GM12892 (cell line): ENCODE results near the gene ZNF33B. TPM values are rescaled to one million over a fixed set of nuclear protein-coding genes. Genes with fewer than 3 reads are reported as not detected.
"Not testable (repeated sequence)": the region's sequence is repeated elsewhere in the genome, so short reads cannot be mapped to it uniquely, and the experiment has no call there.

Experiments used
- DNase-seq: peaks from one replicate; pipeline ENCODE4 v3.0.0; 2011; ENCODE audit not compliant: insufficient read length
- FAIRE-seq: peaks from 2 replicates; lab custom pipeline; 2011; peaks lifted over from hg19 to GRCh38; lab: Jason Lieb, UNC
- POLR2A ChIP-seq: IDR thresholded peaks from 2 replicates; pipeline ENCODE4 v1.6.1; 2011; ENCODE audit warnings: low read depth, low read length, control low read depth
- POLR2AphosphoS5 ChIP-seq: IDR thresholded peaks from 2 replicates; pipeline ENCODE4 v1.6.1; 2011; ENCODE audit warnings: low read depth, low read length, control low read depth
- TAF1 ChIP-seq: IDR thresholded peaks from 2 replicates; pipeline ENCODE4 v1.6.1; 2011; ENCODE audit warnings: low read depth, mild to moderate bottlenecking, control low read depth, low read length, borderline replicate concordance
- polyA plus RNA-seq: library from polyadenylated mRNA; unstranded; fragments of >200 nt; gene quantifications from one replicate; pipeline ENCODE4 v1.2.1, GENCODE V29; 2012; ENCODE audit warnings: missing spikeins, inconsistent platforms; ENCODE audit not compliant: missing spikeins

ZNF33B gene
- 8.2 TPM for polyA plus RNA-seq

DNA sequence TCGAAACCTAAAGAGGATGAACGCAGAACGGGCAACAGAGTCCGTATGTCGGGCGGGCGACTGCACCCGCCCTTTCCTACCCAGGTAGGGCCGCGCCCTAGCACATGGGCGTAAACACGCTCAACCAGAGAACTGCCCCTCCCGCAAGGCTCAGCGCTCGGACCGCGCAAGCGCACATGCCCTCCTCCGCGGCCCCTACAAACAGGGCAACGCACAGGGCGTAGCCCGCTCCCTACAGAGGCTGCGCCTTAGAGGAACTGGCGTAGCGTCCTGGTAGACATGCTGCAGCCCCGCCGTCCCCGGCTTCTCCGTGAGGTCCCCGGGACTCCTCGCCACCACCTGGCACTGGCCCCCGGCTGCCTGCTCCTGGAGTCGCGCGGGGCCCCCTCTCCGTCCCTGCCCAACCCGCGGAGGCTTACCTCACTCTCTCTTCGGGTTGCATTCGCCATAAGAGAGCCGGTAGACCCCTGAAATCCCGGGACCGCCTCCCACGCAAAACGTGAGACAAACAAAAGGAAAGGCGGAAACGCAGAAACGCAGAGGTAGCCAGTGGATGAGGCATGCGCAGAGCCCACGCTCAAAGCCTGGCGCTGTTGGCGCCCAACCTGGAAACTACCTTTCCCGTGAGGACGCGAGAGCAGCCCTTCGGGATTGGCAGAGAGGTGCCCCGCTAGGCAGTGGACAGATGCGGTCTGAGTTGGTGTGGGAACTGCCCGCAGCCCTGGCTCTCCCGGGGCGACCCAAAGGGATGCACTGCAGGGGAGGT is at the start of gene ZNF33B:
ZNF33B (minus strand) TSS at position 516 of the 766 bp plus-strand sequence. CDS start 1,642 bp downstream, outside the sequence.
- peak; percentile 39 for TF ChIP-seq TAF1
- TF ChIP-seq POLR2AphosphoS5 = peak; percentile 93
- peak; percentile 89 for TF ChIP-seq POLR2A
- DNase-seq (peak; percentile 71), FAIRE-seq (peak; percentile 94)

- FAIRE-seq (no peak), DNase-seq (no peak)
- TF ChIP-seq POLR2A (no peak), POLR2AphosphoS5 (no peak), TAF1 (no peak)
These were observed 46.1 kb upstream of the ZNF33B start for GRCh38 chr10:42684517-42684916.

DNA sequence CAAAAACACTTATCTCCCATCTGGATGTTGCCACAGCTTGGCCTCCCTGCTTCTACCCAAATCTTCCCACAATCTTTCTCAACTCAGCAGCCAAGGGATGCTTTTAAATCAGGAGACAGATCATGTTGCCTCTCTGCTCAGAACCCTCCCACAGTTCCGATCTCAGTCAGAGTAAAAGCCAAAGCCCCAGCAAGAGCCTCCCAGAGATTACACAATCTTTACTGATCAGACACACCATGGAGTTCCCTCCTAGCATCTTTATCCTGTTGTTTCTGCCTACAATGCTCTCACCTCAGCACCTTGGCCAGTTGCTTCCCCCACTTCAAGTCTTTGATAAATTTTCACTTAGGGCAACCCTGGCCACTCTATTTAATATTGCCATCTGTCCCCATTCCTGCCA is 41.9 kb upstream of the ZNF33B start:
- FAIRE-seq (no peak), DNase-seq (no peak)
- TF ChIP-seq POLR2AphosphoS5 = no peak
- TF ChIP-seq TAF1 = no peak
- TF ChIP-seq POLR2A = no peak

DNA sequence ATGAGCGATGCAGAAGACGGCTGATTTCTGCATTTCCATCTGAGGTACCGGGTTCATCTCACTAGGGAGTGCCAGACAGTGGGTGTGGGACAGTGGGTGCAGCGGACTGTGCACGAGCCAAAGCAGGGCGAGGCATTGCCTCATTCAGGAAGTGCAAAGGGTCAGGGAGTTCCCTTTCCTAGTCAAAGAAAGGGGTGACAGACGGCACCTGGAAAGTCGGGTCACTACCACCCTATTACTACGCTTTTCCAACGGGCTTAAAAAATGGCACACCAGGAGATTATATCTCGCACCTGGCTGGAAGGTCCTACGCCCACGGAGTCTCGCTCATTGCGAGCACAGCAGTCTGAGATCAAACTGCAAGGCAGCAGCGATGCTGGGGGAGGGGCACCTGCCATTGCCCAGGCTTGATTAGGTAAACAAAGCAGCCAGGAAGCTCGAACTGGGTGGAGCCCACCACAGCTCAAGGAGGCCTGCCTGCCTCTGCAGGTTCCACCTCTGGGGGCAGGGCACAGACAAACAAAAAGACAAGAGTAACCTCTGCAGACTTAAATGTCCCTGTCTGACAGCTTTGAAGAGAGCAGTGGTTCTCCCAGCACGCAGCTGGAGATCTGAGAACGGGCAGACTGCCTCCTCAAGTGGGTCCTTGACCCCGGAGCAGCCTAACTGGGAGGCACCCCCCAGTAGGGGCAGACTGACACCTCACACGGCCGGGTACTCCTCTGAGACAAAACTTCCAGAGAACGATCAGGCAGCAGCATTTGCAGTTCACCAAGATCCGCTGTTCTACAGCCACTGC is 27.0 kb upstream of the ZNF33B start:
- not testable (repeated sequence) for DNase-seq, FAIRE-seq

- TF ChIP-seq POLR2A (no peak), TAF1 (no peak), POLR2AphosphoS5 (no peak)
- DNase-seq (no peak), FAIRE-seq (no peak)
These were observed 16.0 kb upstream of the ZNF33B start for GRCh38 chr10:42654419-42654818.

DNA sequence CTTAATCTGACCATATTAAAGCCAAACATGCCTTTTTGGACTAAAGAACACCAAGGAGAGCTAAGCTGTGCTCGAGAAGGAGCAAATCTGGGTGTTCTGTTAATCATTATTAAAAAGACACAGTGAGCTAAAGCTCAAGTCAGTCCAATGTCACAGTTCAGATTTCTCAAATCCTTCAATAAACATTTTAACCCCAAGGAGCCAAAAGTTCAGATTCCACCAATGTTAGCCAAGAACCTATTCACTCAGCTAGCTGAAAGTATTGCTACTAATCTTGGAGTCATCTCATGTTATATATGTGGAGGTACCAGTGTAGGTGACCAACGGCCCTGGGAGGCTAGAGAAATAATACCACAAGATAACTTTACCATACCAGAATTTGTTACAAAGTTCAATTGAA is 14.5 kb upstream of the ZNF33B start:
- TF ChIP-seq POLR2A = no peak
- TF ChIP-seq POLR2AphosphoS5 = no peak
- TF ChIP-seq TAF1 = no peak
- DNase-seq (no peak), FAIRE-seq (no peak)

- no peak for DNase-seq
- TF ChIP-seq TAF1 (no peak), POLR2AphosphoS5 (no peak)
- no peak for FAIRE-seq
These were observed 12.0 kb upstream of the ZNF33B start for GRCh38 chr10:42650374-42650773.

DNA sequence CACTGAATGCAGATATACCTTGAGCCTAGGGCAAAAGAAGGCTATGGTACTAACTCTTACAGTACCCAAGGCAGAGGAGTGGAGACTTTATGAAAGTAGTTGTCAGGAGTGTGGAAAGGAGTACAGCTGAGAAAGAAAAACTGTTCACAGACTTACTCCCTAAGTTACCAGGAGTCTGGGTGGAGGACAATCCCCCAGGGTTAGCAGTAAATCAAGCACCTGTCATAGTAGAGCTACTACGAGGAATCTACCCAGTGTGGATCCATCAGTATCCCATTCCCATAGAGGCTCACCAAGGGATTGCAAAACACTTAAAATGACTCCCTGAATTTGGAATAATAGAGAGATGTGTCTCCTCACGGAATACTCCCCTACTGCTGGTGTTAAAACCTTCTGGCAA is 10.1 kb upstream of the ZNF33B start:
- no peak for TF ChIP-seq TAF1
- no peak for TF ChIP-seq POLR2A
- FAIRE-seq = no peak

GRCh38 chr10:42646687-42647640 is 8.6 kb upstream of the ZNF33B start:
- DNase-seq = no peak
- TF ChIP-seq POLR2AphosphoS5 (no peak), TAF1 (no peak), POLR2A (no peak)
- FAIRE-seq = no peak

More for the DNA sequence above, 10.1 kb upstream of the ZNF33B start:
- no peak for DNase-seq

- FAIRE-seq (no peak), DNase-seq (no peak)
- no peak for TF ChIP-seq TAF1
- no peak for TF ChIP-seq POLR2AphosphoS5
- TF ChIP-seq POLR2A = no peak
These were observed 7.8 kb upstream of the ZNF33B start for GRCh38 chr10:42646214-42646613.

DNA sequence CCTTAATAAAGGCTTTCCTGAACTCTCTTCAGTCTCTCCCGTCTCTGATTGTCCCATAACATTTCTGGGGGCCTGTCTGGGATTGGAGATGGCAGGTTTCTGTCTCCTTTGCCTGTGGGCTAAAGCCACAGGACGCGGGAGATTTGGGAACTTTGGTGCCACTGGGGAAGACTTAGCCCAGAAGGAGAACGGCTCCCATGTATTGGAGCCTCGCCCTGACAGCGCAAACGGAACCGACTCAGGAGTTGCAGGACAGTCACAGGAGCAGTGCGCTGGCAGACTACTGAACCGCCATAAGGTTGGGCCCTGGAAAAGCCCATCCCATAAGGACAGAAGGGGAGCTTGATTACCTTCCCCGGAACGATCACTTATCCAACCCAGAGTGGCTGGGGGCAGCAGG is 7.1 kb upstream of the ZNF33B start:
- TF ChIP-seq POLR2A = no peak
- TF ChIP-seq TAF1 = no peak
- TF ChIP-seq POLR2AphosphoS5 = no peak
- DNase-seq (no peak), FAIRE-seq (no peak)

DNA sequence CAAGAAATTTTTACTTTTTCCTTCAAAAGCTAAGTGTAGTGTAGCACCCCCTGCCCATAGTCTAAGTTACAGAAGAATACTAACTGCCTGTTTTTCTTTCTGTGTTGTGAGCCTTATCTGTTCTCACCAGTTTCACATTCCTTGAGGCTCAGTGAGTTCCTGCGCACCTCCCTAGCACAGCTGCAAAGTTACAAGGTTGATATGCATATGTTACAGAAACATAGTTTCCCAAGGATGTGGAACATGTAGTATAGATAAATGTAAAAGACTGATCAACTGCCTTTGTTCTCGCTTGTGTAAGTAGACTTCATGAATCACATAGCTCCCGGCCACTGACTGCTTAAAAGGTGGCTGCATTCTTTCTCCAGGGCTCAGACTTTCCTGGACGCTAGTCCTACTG is 6.7 kb upstream of the ZNF33B start:
- FAIRE-seq = no peak
- TF ChIP-seq TAF1 (no peak), POLR2A (no peak), POLR2AphosphoS5 (no peak)
- DNase-seq = no peak
